Astrocyte (in vitro differentiated cells and primary cell): ENCODE measurements around the gene LDLRAD4. TPM values are rescaled to one million over a fixed set of nuclear protein-coding genes. Genes with fewer than 3 reads are reported as not detected.

Source experiments
- DNase-seq: peaks from one replicate; pipeline ENCODE4 v3.0.0-alpha.2; 2010; ENCODE audit warnings: low read depth
- FAIRE-seq: peaks from 2 replicates; lab custom pipeline; 2011; peaks lifted over from hg19 to GRCh38; lab: Jason Lieb, UNC
- H2AFZ ChIP-seq: 2 replicates; pipeline ENCODE4 v1.6.0; 2012; ENCODE audit warnings: low read depth, low read length, inconsistent platforms
- H3K27ac ChIP-seq: 2 replicates; pipeline ENCODE4 v1.5.1; 2011; ENCODE audit warnings: low read depth, low read length, inconsistent platforms
- H3K27me3 ChIP-seq: 2 replicates; pipeline ENCODE4 v1.6.0; 2011; ENCODE audit warnings: low read length, inconsistent platforms; ENCODE audit not compliant: insufficient read depth
- H3K36me3 ChIP-seq: 2 replicates; pipeline ENCODE4 v1.5.1; 2011; ENCODE audit warnings: low read length, inconsistent platforms; ENCODE audit not compliant: insufficient read depth
- H3K4me1 ChIP-seq: 2 replicates; pipeline ENCODE4 v1.5.1; 2011; ENCODE audit warnings: low read length, inconsistent platforms; ENCODE audit not compliant: insufficient read depth
- H3K4me2 ChIP-seq: 2 replicates; pipeline ENCODE4 v1.6.0; 2012; ENCODE audit warnings: low read length, inconsistent platforms
- H3K4me3 ChIP-seq: 2 replicates; pipeline ENCODE4 v1.5.1; 2011; ENCODE audit warnings: low read depth, mild to moderate bottlenecking, low read length, inconsistent platforms; ENCODE audit not compliant: insufficient read depth
- H3K79me2 ChIP-seq: 2 replicates; pipeline ENCODE4 v1.6.0; 2012; ENCODE audit warnings: mild to moderate bottlenecking, low read length, inconsistent platforms; ENCODE audit not compliant: insufficient read depth
- H3K9ac ChIP-seq: 2 replicates; pipeline ENCODE4 v1.6.0; 2012; ENCODE audit warnings: mild to moderate bottlenecking, low read length, inconsistent platforms
- H3K9me3 ChIP-seq: 2 replicates; pipeline ENCODE4 v1.5.1; 2012; ENCODE audit warnings: low read depth, mild to moderate bottlenecking, low read length, inconsistent platforms; ENCODE audit not compliant: insufficient read depth
- H4K20me1 ChIP-seq: 2 replicates; pipeline ENCODE4 v1.6.0; 2012; ENCODE audit warnings: low read length, inconsistent platforms; ENCODE audit not compliant: insufficient read depth
- H3K27ac Mint-ChIP-seq: one replicate; pipeline ENCODE4 v1.8.0; 2021; ENCODE audit warnings: mild to moderate bottlenecking, mixed read lengths; ENCODE audit not compliant: unreplicated experiment
- H3K27me3 Mint-ChIP-seq: one replicate; pipeline ENCODE4 v1.8.0; 2021; ENCODE audit warnings: low read depth, mixed read lengths; ENCODE audit not compliant: unreplicated experiment
- H3K36me3 Mint-ChIP-seq: one replicate; pipeline ENCODE4 v1.8.0; 2021; ENCODE audit warnings: low read depth, mixed read lengths; ENCODE audit not compliant: unreplicated experiment
- H3K4me1 Mint-ChIP-seq: one replicate; pipeline ENCODE4 v1.8.0; 2021; ENCODE audit warnings: low read depth, mixed read lengths; ENCODE audit not compliant: unreplicated experiment
- H3K4me3 Mint-ChIP-seq: one replicate; pipeline ENCODE4 v1.8.0; 2021; ENCODE audit warnings: mild to moderate bottlenecking, moderate library complexity, mixed read lengths; ENCODE audit not compliant: unreplicated experiment
- H3K9me3 Mint-ChIP-seq: one replicate; pipeline ENCODE4 v1.8.0; 2021; ENCODE audit warnings: mild to moderate bottlenecking, mixed read lengths; ENCODE audit not compliant: unreplicated experiment
- CTCF ChIP-seq: IDR thresholded peaks from 2 replicates; pipeline ENCODE4 v1.5.1; 2011; ENCODE audit warnings: low read depth, mild to moderate bottlenecking, inconsistent platforms, low read length, moderate library complexity; ENCODE audit not compliant: insufficient read depth
- EZH2 ChIP-seq: IDR thresholded peaks from 2 replicates; pipeline ENCODE4 v1.6.1; 2012; ENCODE audit warnings: mild to moderate bottlenecking, low read length, inconsistent platforms; ENCODE audit not compliant: insufficient read depth
- total RNA-seq: library from RNA; stranded (reverse); gene quantifications from 2 replicates; pipeline ENCODE4 v1.2.1, GENCODE V29; 2021

The LDLRAD4 gene
- total RNA-seq, 1 donor from 2014 or later = 26.0 TPM

GRCh38 chr18:13245481-13246000 lies 27.0 kb downstream of the LDLRAD4 start:
- FAIRE-seq = no peak
- Histone ChIP-seq H3K9me3 (no peaks in the 10 kb centered on the region), H3K4me2 (no peak overlapping the region), H2AFZ (no peak overlapping the region), H3K4me3 (no peak overlapping the region), H3K27ac (no peak overlapping the region), H4K20me1 (no peaks in the 10 kb centered on the region), H3K79me2 (no peaks in the 10 kb centered on the region), H3K36me3 (no peaks in the 10 kb centered on the region), H3K9ac (no peak overlapping the region), H3K4me1 (no peaks in the 10 kb centered on the region), H3K27me3 (no peaks in the 10 kb centered on the region)
- Mint-ChIP-seq H3K27ac (no peak overlapping the region), H3K36me3 (peaks cover 14% of the 10 kb centered on the region), H3K27me3 (peaks cover 3% of the 10 kb centered on the region), H3K9me3 (peaks cover 7% of the 10 kb centered on the region), H3K4me1 (peaks cover 1% of the 10 kb centered on the region), H3K4me3 (no peak overlapping the region)
- TF ChIP-seq EZH2 (no peak), CTCF (no peak)
- DNase-seq = no peak

- no peak overlapping the region for H3K4me2 ChIP-seq
- H3K27ac Mint-ChIP-seq = no peak overlapping the region
- H3K4me1 Mint-ChIP-seq = peaks cover 3% of the 10 kb centered on the region
- no peak overlapping the region for H3K27ac ChIP-seq
- TF ChIP-seq EZH2 (no peak), CTCF (no peak)
- H3K36me3 ChIP-seq = no peaks in the 10 kb centered on the region
- no peak for FAIRE-seq
- no peaks in the 10 kb centered on the region for H3K4me1 ChIP-seq
- H3K27me3 Mint-ChIP-seq = peaks cover 2% of the 10 kb centered on the region
- no peaks in the 10 kb centered on the region for H4K20me1 ChIP-seq
- H3K9ac ChIP-seq = no peak overlapping the region
- DNase-seq = no peak
- H3K9me3 Mint-ChIP-seq = peaks cover 7% of the 10 kb centered on the region
- no peaks in the 10 kb centered on the region for H3K9me3 ChIP-seq
- no peak overlapping the region for H3K4me3 ChIP-seq
- no peaks in the 10 kb centered on the region for H3K27me3 ChIP-seq
- H3K79me2 ChIP-seq = no peaks in the 10 kb centered on the region
- H2AFZ ChIP-seq = no peak overlapping the region
- H3K36me3 Mint-ChIP-seq = peaks cover 14% of the 10 kb centered on the region
- H3K4me3 Mint-ChIP-seq = no peak overlapping the region
These were observed 27.6 kb downstream of the LDLRAD4 start for GRCh38 chr18:13246121-13246520.

- TF ChIP-seq CTCF (no peak), EZH2 (no peak)
- Histone ChIP-seq H3K27ac (no peak overlapping the region), H2AFZ (no peak overlapping the region), H3K9ac (no peak overlapping the region), H3K27me3 (no peaks in the 10 kb centered on the region), H3K36me3 (no peaks in the 10 kb centered on the region), H3K9me3 (no peaks in the 10 kb centered on the region), H3K4me3 (no peak overlapping the region), H4K20me1 (no peaks in the 10 kb centered on the region), H3K4me2 (no peak overlapping the region), H3K79me2 (no peaks in the 10 kb centered on the region), H3K4me1 (no peaks in the 10 kb centered on the region)
- no peak for DNase-seq
- Mint-ChIP-seq H3K27ac (no peak overlapping the region), H3K4me3 (no peak overlapping the region), H3K9me3 (peaks cover 7% of the 10 kb centered on the region), H3K36me3 (peaks cover 14% of the 10 kb centered on the region), H3K4me1 (peaks cover 4% of the 10 kb centered on the region), H3K27me3 (peaks cover 2% of the 10 kb centered on the region)
- FAIRE-seq = no peak
These were observed 28.0 kb downstream of the LDLRAD4 start for GRCh38 chr18:13246591-13246990.
